DMS153 treated with DMSO at 0.1 percent for 48 hours (cell line): Measurements from ENCODE around the gene TET3.

Experiments
- DNase-seq: peaks from one replicate; lab custom pipeline; 2025; ENCODE audit not compliant: unreplicated experiment; lab: John Stamatoyannopoulos, UW

Gene TET3

GRCh38 chr2:73964223-73964622 lies 20.5 kb upstream of the TET3 start:
- DNase-seq = no peak

GRCh38 chr2:73965053-73965452 lies 19.7 kb upstream of the TET3 start:
- DNase-seq = no peak

GRCh38 chr2:73968357-73968937 lies 16.3 kb upstream of the TET3 start:
- DNase-seq = no peak

- no peak for DNase-seq
Measured at GRCh38 chr2:73969356-73969755, 15.4 kb upstream of the TET3 start.

GRCh38 chr2:73970141-73970803 lies 14.4 kb upstream of the TET3 start:
- no peak for DNase-seq

GRCh38 chr2:73970850-73971471 lies 13.7 kb upstream of the TET3 start:
- peak; percentile 50 for DNase-seq

- peak; percentile 3 for DNase-seq
Measured at GRCh38 chr2:73971722-73972121, 13.0 kb upstream of the TET3 start.

- no peak for DNase-seq
Measured at GRCh38 chr2:73972846-73973245, 11.9 kb upstream of the TET3 start.

GRCh38 chr2:73975731-73976130 lies 9.0 kb upstream of the TET3 start:
- DNase-seq = no peak

GRCh38 chr2:73976803-73977202 lies 7.9 kb upstream of the TET3 start:
- no peak for DNase-seq

- DNase-seq = no peak
Measured at GRCh38 chr2:73977466-73977865, 7.2 kb upstream of the TET3 start.

- no peak for DNase-seq
Measured at GRCh38 chr2:73979021-73979420, 5.7 kb upstream of the TET3 start.

- no peak for DNase-seq
Measured at GRCh38 chr2:73979686-73980085, 5.0 kb upstream of the TET3 start.

GRCh38 chr2:73980566-73980965 lies 4.1 kb upstream of the TET3 start:
- no peak for DNase-seq

- peak; percentile 38 for DNase-seq
Measured at GRCh38 chr2:73981081-73982001, 3.4 kb upstream of the TET3 start.

GRCh38 chr2:73982140-73982617 lies 2.5 kb upstream of the TET3 start:
- no peak for DNase-seq

GRCh38 chr2:73983322-73984202 lies 1.1 kb upstream of the TET3 start:
- DNase-seq = peak; percentile 79

GRCh38 chr2:73984922-73985307 lies 205 bp downstream of the TET3 start:
- DNase-seq = no peak

GRCh38 chr2:73985308-73986084 lies 786 bp downstream of the TET3 start:
- no peak for DNase-seq
